ENCODE data around the gene DGKD. TPM values are rescaled to one million over a fixed set of nuclear protein-coding genes. Genes with fewer than 3 reads are reported as not detected.

Gene DGKD
- total and polyA plus RNA-seq, 2 donors (not counting 1 experiment from before 2014, with no cell fraction given), result 6.0 to 9.9 TPM

DNA sequence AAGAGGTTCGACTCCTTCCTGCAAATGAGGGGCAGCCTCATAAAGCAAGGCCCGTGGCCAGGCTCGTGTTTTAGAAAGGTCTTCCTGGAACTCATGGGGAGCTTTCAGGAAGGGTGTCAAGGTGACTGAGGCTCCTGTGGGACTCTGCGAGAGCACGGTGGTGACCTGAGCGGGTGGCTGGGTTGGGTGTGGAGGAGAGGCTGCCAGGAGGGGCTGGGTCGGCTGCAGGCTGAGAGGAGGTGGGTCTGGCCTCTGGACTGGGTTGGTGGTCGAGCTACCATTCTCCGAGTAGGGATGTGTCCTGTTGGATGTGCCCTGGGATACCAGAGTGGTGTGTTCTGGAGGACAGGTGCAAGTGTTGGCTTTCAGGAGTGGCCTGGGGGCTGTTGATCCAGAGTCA is 86.4 kb downstream of the DGKD start:
- no peaks in the 10 kb centered on the region for H3K79me2 ChIP-seq (ENCODE audit: control insufficient read depth, insufficient read depth, low read length)

GRCh38 chr2:233441161-233442027 is 87.1 kb downstream of the DGKD start:
- Histone ChIP-seq H3K27me3 (ENCODE audit: control insufficient read depth, insufficient read depth, low read length) (no peaks in the 10 kb centered on the region), H2AFZ (ENCODE audit: low read length) (no peak overlapping the region), H3K36me3 (ENCODE audit: control insufficient read depth, insufficient read depth, low read length) (peaks cover 3% of the 10 kb centered on the region), H3K9ac (ENCODE audit: insufficient read depth, low read length) (no peak overlapping the region), H3K4me2 (ENCODE audit: extremely low read depth, insufficient read depth, low read length) (no peak overlapping the region), H3K4me1 (ENCODE audit: control insufficient read depth, extremely low read depth, insufficient read depth, low read length) (no peaks in the 10 kb centered on the region), H4K20me1 (ENCODE audit: control insufficient read depth, extremely low read depth, insufficient read depth, low read length) (no peaks in the 10 kb centered on the region), H3K27ac (ENCODE audit: insufficient read depth, low read length) (no peak overlapping the region), H3K79me2 (ENCODE audit: control insufficient read depth, insufficient read depth, low read length) (no peaks in the 10 kb centered on the region), H3K9me3 (ENCODE audit: control insufficient read depth, insufficient read depth, low read depth, low read length) (no peaks in the 10 kb centered on the region), H3K4me3 (replicated peaks in 1 of 4; ENCODE audit: control extremely low read depth in 1 of 4, insufficient read depth in 1 of 4, low read depth in 3 of 4, low read length in 4 of 4) (no peak overlapping the region)
- TF ChIP-seq CTCF (conservative IDR thresholded peaks at IDR 0.05 in 1 of 2, IDR thresholded peaks at IDR 0.05 in 1 of 2; ENCODE audit: low read depth in 1 of 2, low read length in 2 of 2), result no peak
- TF ChIP-seq EZH2 (IDR thresholded peaks at IDR 0.05; ENCODE audit: low read length, missing control alignments), result no peak
- no peak for DNase-seq (ENCODE audit: low read depth in 2 of 2)

More for the DNA sequence above, 86.4 kb downstream of the DGKD start:
- Histone ChIP-seq H3K36me3 (ENCODE audit: control insufficient read depth, insufficient read depth, low read length) (peaks cover 3% of the 10 kb centered on the region), H3K9ac (ENCODE audit: insufficient read depth, low read length) (no peak overlapping the region), H3K4me2 (ENCODE audit: extremely low read depth, insufficient read depth, low read length) (no peak overlapping the region), H3K4me1 (ENCODE audit: control insufficient read depth, extremely low read depth, insufficient read depth, low read length) (no peaks in the 10 kb centered on the region), H3K4me3 (replicated peaks in 1 of 4; ENCODE audit: control extremely low read depth in 1 of 4, insufficient read depth in 1 of 4, low read depth in 3 of 4, low read length in 4 of 4) (no peak overlapping the region), H2AFZ (ENCODE audit: low read length) (no peak overlapping the region), H4K20me1 (ENCODE audit: control insufficient read depth, extremely low read depth, insufficient read depth, low read length) (no peaks in the 10 kb centered on the region), H3K9me3 (ENCODE audit: control insufficient read depth, insufficient read depth, low read depth, low read length) (no peaks in the 10 kb centered on the region), H3K27me3 (ENCODE audit: control insufficient read depth, insufficient read depth, low read length) (no peaks in the 10 kb centered on the region), H3K27ac (ENCODE audit: insufficient read depth, low read length) (no peak overlapping the region)
- TF ChIP-seq EZH2 (IDR thresholded peaks at IDR 0.05; ENCODE audit: low read length, missing control alignments), result no peak
- TF ChIP-seq CTCF (conservative IDR thresholded peaks at IDR 0.05 in 1 of 2, IDR thresholded peaks at IDR 0.05 in 1 of 2; ENCODE audit: low read depth in 1 of 2, low read length in 2 of 2), result no peak
- no peak for DNase-seq (ENCODE audit: low read depth in 2 of 2)

- DNase-seq (ENCODE audit: low read depth in 2 of 2), result no peak
- Histone ChIP-seq H3K27ac (ENCODE audit: insufficient read depth, low read length) (no peak overlapping the region), H3K9me3 (ENCODE audit: control insufficient read depth, insufficient read depth, low read depth, low read length) (no peaks in the 10 kb centered on the region), H4K20me1 (ENCODE audit: control insufficient read depth, extremely low read depth, insufficient read depth, low read length) (no peaks in the 10 kb centered on the region), H3K4me3 (replicated peaks in 1 of 4; ENCODE audit: control extremely low read depth in 1 of 4, insufficient read depth in 1 of 4, low read depth in 3 of 4, low read length in 4 of 4) (no peak overlapping the region), H3K4me1 (ENCODE audit: control insufficient read depth, extremely low read depth, insufficient read depth, low read length) (no peaks in the 10 kb centered on the region), H3K9ac (ENCODE audit: insufficient read depth, low read length) (no peak overlapping the region), H3K36me3 (ENCODE audit: control insufficient read depth, insufficient read depth, low read length) (peaks cover 3% of the 10 kb centered on the region), H3K79me2 (ENCODE audit: control insufficient read depth, insufficient read depth, low read length) (no peaks in the 10 kb centered on the region), H2AFZ (ENCODE audit: low read length) (no peak overlapping the region), H3K27me3 (ENCODE audit: control insufficient read depth, insufficient read depth, low read length) (no peaks in the 10 kb centered on the region), H3K4me2 (ENCODE audit: extremely low read depth, insufficient read depth, low read length) (no peak overlapping the region)
- TF ChIP-seq EZH2 (IDR thresholded peaks at IDR 0.05; ENCODE audit: low read length, missing control alignments) (no peak), CTCF (conservative IDR thresholded peaks at IDR 0.05 in 1 of 2, IDR thresholded peaks at IDR 0.05 in 1 of 2; ENCODE audit: low read depth in 1 of 2, low read length in 2 of 2) (no peak)
These were observed 87.7 kb downstream of the DGKD start for GRCh38 chr2:233442028-233442310.

All from fibroblast of lung (primary cell).